SH-SY5Y (cell line): ENCODE measurements around the gene MSMB.

ENCODE experiments used
- GATA2 ChIP-seq: IDR thresholded peaks from 2 replicates; pipeline ENCODE4 v1.6.1; 2011; ENCODE audit warnings: mild to moderate bottlenecking, low read depth, low read length
- GATA3 ChIP-seq: IDR thresholded peaks from 2 replicates; pipeline ENCODE4 v1.6.1; 2011; ENCODE audit warnings: low read depth, mild to moderate bottlenecking, low read length, moderate library complexity

MSMB gene

GRCh38 chr10:46006219-46006618 is 39.9 kb downstream of the MSMB start:
- TF ChIP-seq GATA3 (no peak), GATA2 (no peak)

GRCh38 chr10:46005383-46005782 is 40.7 kb downstream of the MSMB start:
- TF ChIP-seq GATA2 = no peak
- TF ChIP-seq GATA3 = no peak

GRCh38 chr10:46004963-46005362 is 41.1 kb downstream of the MSMB start:
- no peak for TF ChIP-seq GATA3
- no peak for TF ChIP-seq GATA2

- no peak for TF ChIP-seq GATA2
- TF ChIP-seq GATA3 = no peak
Observed at GRCh38 chr10:46002916-46003693, 43.0 kb downstream of the MSMB start.

- no peak for TF ChIP-seq GATA3
Observed at GRCh38 chr10:46001187-46001756, 44.8 kb downstream of the MSMB start.

GRCh38 chr10:46000538-46000937 is 45.5 kb downstream of the MSMB start:
- TF ChIP-seq GATA3 (no peak), GATA2 (no peak)

GRCh38 chr10:45997994-45998763 is 47.9 kb downstream of the MSMB start:
- no peak for TF ChIP-seq GATA3
- no peak for TF ChIP-seq GATA2

- TF ChIP-seq GATA3 (no peak), GATA2 (no peak)
Observed at GRCh38 chr10:45997557-45997956, 48.5 kb downstream of the MSMB start.
